Stomach (tissue), 4 donors: ENCODE results near the gene HSH2D.

Experiments
- CTCF ChIP-seq, 7 experiments: fragments of 450-650 bp in 4 of 7; fragments of 200-600 bp in 3 of 7; sonication (generic) in 3 of 7; IDR thresholded peaks; one replicate each; pipeline ENCODE4 v1.5.1; 2016 to 2019; ENCODE audit warnings: antibody characterized with exemption in 7 of 7, control low read depth in 2 of 7, mild to moderate bottlenecking in 1 of 7
- EP300 ChIP-seq: sonication (generic); formaldehyde crosslinking; IDR thresholded peaks from one replicate; pipeline ENCODE4 v1.6.1; 2017; ENCODE audit warnings: antibody characterized with exemption
- POLR2A ChIP-seq, 4 donors: fragments of 450-650 bp; IDR thresholded peaks; one replicate each; pipeline ENCODE4 v1.6.1; 2016; ENCODE audit warnings: antibody characterized with exemption in 4 of 4, control low read depth in 2 of 4, mild to moderate bottlenecking in 1 of 4, moderate library complexity in 1 of 4
- POLR2AphosphoS5 ChIP-seq, 3 donors: sonication (generic); formaldehyde crosslinking; IDR thresholded peaks; one replicate each; pipeline ENCODE4 v1.6.1; 2016; ENCODE audit warnings: antibody characterized with exemption in 3 of 3

DNA sequence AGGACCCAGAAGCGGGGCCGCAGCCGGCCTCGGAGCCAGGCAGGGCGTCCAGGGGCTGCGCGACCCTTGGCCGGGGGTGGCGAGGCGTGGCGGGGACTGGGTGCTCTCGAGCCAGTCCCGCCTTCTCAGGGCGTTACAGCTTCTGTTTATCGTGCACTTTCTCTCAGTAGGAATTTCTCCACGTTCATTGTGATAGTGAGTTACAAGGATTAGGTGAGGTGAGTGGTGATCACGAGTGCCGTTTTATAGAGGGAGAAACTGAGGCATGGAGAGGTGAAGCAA, 54.8 kb downstream of the HSH2D start:
- no peak for TF ChIP-seq CTCF (IDR thresholded peaks at IDR 0.05)
- TF ChIP-seq POLR2A (IDR thresholded peaks at IDR 0.05), result no peak
- TF ChIP-seq POLR2AphosphoS5 (IDR thresholded peaks at IDR 0.05), result no peak
- TF ChIP-seq EP300, result no peak
